CD4-positive, CD25-positive, alpha-beta regulatory T cell (primary cell): ENCODE data around the gene MTMR2. TPM values are rescaled to one million over a fixed set of nuclear protein-coding genes. Genes with fewer than 3 reads are reported as not detected.

Source experiments
- ATAC-seq, 2 donors: fragments of 150-1000 bp; cut with Tn5 transposase; one replicate each; pipeline ENCODE4 v1.10.0; 2021; ENCODE audit warnings: low read depth in 2 of 2, moderate number of reproducible peaks in 2 of 2, moderate library complexity in 1 of 2
- DNase-seq, 3 donors: peaks; one replicate each; pipeline versions ENCODE4 v3.0.0 to v3.0.0-alpha.2; 2012 to 2022; ENCODE audit warnings: mixed read lengths in 1 of 3
- H3K27ac ChIP-seq: one replicate; pipeline ENCODE4 v1.7.0; 2013; ENCODE audit warnings: mild to moderate bottlenecking, low read length; ENCODE audit not compliant: insufficient read depth, poor library complexity, severe bottlenecking
- H3K27me3 ChIP-seq: one replicate; pipeline ENCODE4 v1.7.0; 2013; ENCODE audit warnings: low read length; ENCODE audit not compliant: control insufficient read depth, insufficient read depth
- H3K36me3 ChIP-seq: one replicate; pipeline ENCODE4 v1.7.0; 2013; ENCODE audit warnings: mild to moderate bottlenecking, low read length, moderate library complexity; ENCODE audit not compliant: control insufficient read depth, insufficient read depth
- H3K4me1 ChIP-seq: 2 replicates; pipeline ENCODE4 v1.7.0; 2013; ENCODE audit warnings: mild to moderate bottlenecking, low read length; ENCODE audit not compliant: insufficient read depth, control insufficient read depth, poor library complexity, severe bottlenecking
- H3K4me3 ChIP-seq: one replicate; pipeline ENCODE4 v1.7.0; 2013; ENCODE audit warnings: low read depth, mild to moderate bottlenecking, low read length, moderate library complexity
- H3K9me3 ChIP-seq, 2 experiments: 1 replicate in 1 of 2; 2 replicates in 1 of 2; pipeline ENCODE4 v1.7.0; 2013; ENCODE audit warnings: low read length in 2 of 2, mild to moderate bottlenecking in 1 of 2, moderate library complexity in 1 of 2; ENCODE audit not compliant: control insufficient read depth in 2 of 2
- H3K27ac Mint-ChIP-seq, 3 donors: one replicate each; pipeline ENCODE4 v1.8.0; 2020 to 2022; ENCODE audit warnings: mild to moderate bottlenecking in 3 of 3, mixed read lengths in 3 of 3, moderate library complexity in 2 of 3
- H3K27me3 Mint-ChIP-seq: one replicate; pipeline ENCODE4 v1.8.0; 2022; ENCODE audit warnings: mild to moderate bottlenecking, mixed read lengths
- H3K36me3 Mint-ChIP-seq: one replicate; pipeline ENCODE4 v1.8.0; 2020; ENCODE audit warnings: mixed read lengths
- H3K4me1 Mint-ChIP-seq, 4 donors: one replicate each; pipeline ENCODE4 v1.8.0; 2020 to 2022; ENCODE audit warnings: mixed read lengths in 4 of 4, mild to moderate bottlenecking in 1 of 4
- H3K4me3 Mint-ChIP-seq, 4 donors: one replicate each; pipeline ENCODE4 v1.8.0; 2020 to 2022; ENCODE audit warnings: mild to moderate bottlenecking in 4 of 4, mixed read lengths in 4 of 4, moderate library complexity in 3 of 4
- H3K9me3 Mint-ChIP-seq, 7 donors: one replicate each; pipeline ENCODE4 v1.8.0; 2020 to 2022; ENCODE audit warnings: mixed read lengths in 7 of 7, mild to moderate bottlenecking in 3 of 7, moderate library complexity in 2 of 7
- polyA plus RNA-seq, 4 donors: library from polyadenylated mRNA; unstranded; fragments of 300-500 nt; fragmentation: Illumina TruSeq; gene quantifications; one replicate each; pipeline ENCODE4 v1.2.3, GENCODE V29; 2021
- total RNA-seq: library from RNA; stranded (reverse); gene quantifications from one replicate; pipeline ENCODE4 v1.2.3, GENCODE V29; 2022

Gene MTMR2
- total and polyA plus RNA-seq, 5 donors from 2014 or later: 9.8 to 21.3 (median 13.5) TPM

GRCh38 chr11:95892892-95893570 is 30.9 kb downstream of the MTMR2 start:
- no peak overlapping the region for H3K4me3 Mint-ChIP-seq
- no peaks in the 10 kb centered on the region for H3K27me3 Mint-ChIP-seq
- peaks cover under 1% of the 10 kb centered on the region for H3K36me3 ChIP-seq
- no peak for DNase-seq
- H3K27me3 ChIP-seq: no peaks in the 10 kb centered on the region
- H3K27ac Mint-ChIP-seq: no peak overlapping the region
- no peaks in the 10 kb centered on the region for H3K9me3 Mint-ChIP-seq
- ATAC-seq: no peak
- peaks cover under 1 to 13% (median 5%) of the 10 kb centered on the region in 4 donors for H3K4me1 Mint-ChIP-seq
- peaks cover 3% of the 10 kb centered on the region for H3K36me3 Mint-ChIP-seq
- H3K4me1 ChIP-seq: no peaks in the 10 kb centered on the region
- H3K4me3 ChIP-seq: no peak overlapping the region
- no peaks in the 10 kb centered on the region for H3K9me3 ChIP-seq
- no peak overlapping the region for H3K27ac ChIP-seq

GRCh38 chr11:95892492-95892891 is 31.4 kb downstream of the MTMR2 start:
- Histone ChIP-seq H3K4me3 (no peak overlapping the region), H3K9me3 (no peaks in the 10 kb centered on the region), H3K27ac (no peak overlapping the region), H3K4me1 (no peaks in the 10 kb centered on the region), H3K27me3 (no peaks in the 10 kb centered on the region), H3K36me3 (peaks cover 4% of the 10 kb centered on the region)
- Mint-ChIP-seq H3K36me3 (peaks cover 4% of the 10 kb centered on the region), H3K4me3 (no peak overlapping the region), H3K4me1 (peaks cover 4 to 13% (median 6%) of the 10 kb centered on the region in 4 donors), H3K9me3 (no peaks in the 10 kb centered on the region), H3K27me3 (no peaks in the 10 kb centered on the region), H3K27ac (no peak overlapping the region)
- ATAC-seq (no peak), DNase-seq (no peak)

GRCh38 chr11:95891423-95892170 is 32.3 kb downstream of the MTMR2 start:
- H3K4me1 ChIP-seq: no peaks in the 10 kb centered on the region
- H3K4me1 Mint-ChIP-seq: peaks cover 4 to 13% (median 6%) of the 10 kb centered on the region in 4 donors
- DNase-seq (no peak), ATAC-seq (no peak)
- no peak overlapping the region for H3K4me3 ChIP-seq
- H3K27ac ChIP-seq: no peak overlapping the region
- H3K36me3 Mint-ChIP-seq: peaks cover 12% of the 10 kb centered on the region
- peaks cover 5% of the 10 kb centered on the region for H3K36me3 ChIP-seq
- H3K27ac Mint-ChIP-seq: no peak overlapping the region
- H3K9me3 Mint-ChIP-seq: no peaks in the 10 kb centered on the region
- H3K4me3 Mint-ChIP-seq: no peak overlapping the region
- no peaks in the 10 kb centered on the region for H3K27me3 Mint-ChIP-seq
- no peaks in the 10 kb centered on the region for H3K27me3 ChIP-seq
- no peaks in the 10 kb centered on the region for H3K9me3 ChIP-seq

- H3K4me3 ChIP-seq: no peak overlapping the region
- no peak for DNase-seq
- H3K4me3 Mint-ChIP-seq: no peak overlapping the region
- peaks cover 24% of the 10 kb centered on the region for H3K36me3 Mint-ChIP-seq
- H3K9me3 ChIP-seq: no peaks in the 10 kb centered on the region
- ATAC-seq: no peak
- H3K36me3 ChIP-seq: peaks cover 5% of the 10 kb centered on the region
- H3K9me3 Mint-ChIP-seq: no peaks in the 10 kb centered on the region
- no peak overlapping the region for H3K27ac Mint-ChIP-seq
- no peaks in the 10 kb centered on the region for H3K27me3 ChIP-seq
- peaks cover 0 to 6% (median 5%) of the 10 kb centered on the region in 4 donors for H3K4me1 Mint-ChIP-seq
- no peaks in the 10 kb centered on the region for H3K4me1 ChIP-seq
- no peak overlapping the region for H3K27ac ChIP-seq
- no peaks in the 10 kb centered on the region for H3K27me3 Mint-ChIP-seq
Observed at GRCh38 chr11:95888852-95889251, 35.1 kb downstream of the MTMR2 start.

GRCh38 chr11:95888439-95888838 is 35.5 kb downstream of the MTMR2 start:
- Histone ChIP-seq H3K4me1 (no peaks in the 10 kb centered on the region), H3K9me3 (no peaks in the 10 kb centered on the region), H3K27ac (no peak overlapping the region), H3K27me3 (no peaks in the 10 kb centered on the region), H3K4me3 (no peak overlapping the region), H3K36me3 (peaks cover 5% of the 10 kb centered on the region)
- H3K27ac Mint-ChIP-seq: no peak overlapping the region
- H3K27me3 Mint-ChIP-seq: no peaks in the 10 kb centered on the region
- H3K36me3 Mint-ChIP-seq: peaks cover 24% of the 10 kb centered on the region
- no peaks in the 10 kb centered on the region for H3K9me3 Mint-ChIP-seq
- H3K4me3 Mint-ChIP-seq: no peak overlapping the region
- DNase-seq: no peak
- peaks cover 0 to 6% (median 5%) of the 10 kb centered on the region in 4 donors for H3K4me1 Mint-ChIP-seq
- no peak for ATAC-seq

- no peak for ATAC-seq
- Mint-ChIP-seq H3K9me3 (no peaks in the 10 kb centered on the region), H3K4me3 (no peak overlapping the region), H3K4me1 (peaks cover 0 to 6% (median 5%) of the 10 kb centered on the region in 4 donors), H3K27ac (no peak overlapping the region), H3K36me3 (peaks cover 29% of the 10 kb centered on the region), H3K27me3 (no peaks in the 10 kb centered on the region)
- Histone ChIP-seq H3K4me1 (no peaks in the 10 kb centered on the region), H3K4me3 (no peak overlapping the region), H3K27me3 (no peaks in the 10 kb centered on the region), H3K36me3 (peaks cover 5% of the 10 kb centered on the region), H3K27ac (no peak overlapping the region), H3K9me3 (no peaks in the 10 kb centered on the region)
- DNase-seq: no peak
Observed at GRCh38 chr11:95886462-95886861, 37.4 kb downstream of the MTMR2 start.

- Histone ChIP-seq H3K27me3 (no peaks in the 10 kb centered on the region), H3K4me1 (no peaks in the 10 kb centered on the region), H3K27ac (no peak overlapping the region), H3K36me3 (peaks cover 5% of the 10 kb centered on the region), H3K4me3 (no peak overlapping the region), H3K9me3 (no peaks in the 10 kb centered on the region)
- Mint-ChIP-seq H3K36me3 (peaks cover 29% of the 10 kb centered on the region), H3K27ac (no peak overlapping the region), H3K4me3 (no peak overlapping the region), H3K4me1 (peaks cover 0 to 6% (median 5%) of the 10 kb centered on the region in 4 donors), H3K27me3 (no peaks in the 10 kb centered on the region), H3K9me3 (no peaks in the 10 kb centered on the region)
- no peak for DNase-seq
- no peak for ATAC-seq
Observed at GRCh38 chr11:95884802-95885201, 39.1 kb downstream of the MTMR2 start.
